ENCODE results near the gene AGBL1.

Gene AGBL1

GRCh38 chr15:86063356-86064095, 16.1 kb upstream of the AGBL1 start:
- no peak for TF ChIP-seq MAX (IDR thresholded peaks at IDR 0.05)
- TF ChIP-seq RAD21 (IDR thresholded peaks at IDR 0.05; ENCODE audit: low read depth) = no peak
- no peak for TF ChIP-seq CREB1 (IDR thresholded peaks at IDR 0.05; ENCODE audit: low read depth)
- TF ChIP-seq REST (IDR thresholded peaks at IDR 0.05; ENCODE audit: low read depth) = no peak
- no peak for TF ChIP-seq ZBTB7A (IDR thresholded peaks at IDR 0.05; ENCODE audit: low read depth)
- TF ChIP-seq USF1 (IDR thresholded peaks at IDR 0.05) = no peak
- no peak for TF ChIP-seq FOXM1 (IDR thresholded peaks at IDR 0.05; ENCODE audit: borderline replicate concordance, low read depth)
- TF ChIP-seq EGR1 (IDR thresholded peaks at IDR 0.05) = no peak

- TF ChIP-seq REST (IDR thresholded peaks at IDR 0.05; ENCODE audit: low read depth) (no peak), TAF1 (IDR thresholded peaks at IDR 0.05; ENCODE audit: low read depth) (no peak), CEBPB (IDR thresholded peaks at IDR 0.05) (no peak), FOXM1 (IDR thresholded peaks at IDR 0.05; ENCODE audit: borderline replicate concordance, low read depth) (no peak), EGR1 (IDR thresholded peaks at IDR 0.05) (no peak), TCF12 (IDR thresholded peaks at IDR 0.05; ENCODE audit: low read depth) (no peak), MAX (IDR thresholded peaks at IDR 0.05) (no peak), USF1 (IDR thresholded peaks at IDR 0.05) (no peak), EP300 (IDR thresholded peaks at IDR 0.05; ENCODE audit: borderline replicate concordance) (no peak)
These were observed 15.3 kb upstream of the AGBL1 start for GRCh38 chr15:86064326-86064725.

GRCh38 chr15:86066174-86066834, 13.4 kb upstream of the AGBL1 start:
- TF ChIP-seq EGR1 (IDR thresholded peaks at IDR 0.05) (no peak), TAF1 (IDR thresholded peaks at IDR 0.05; ENCODE audit: low read depth) (no peak)

GRCh38 chr15:86073281-86073680, 6.4 kb upstream of the AGBL1 start:
- TF ChIP-seq TCF12 (IDR thresholded peaks at IDR 0.05; ENCODE audit: low read depth) (no peak), TAF1 (IDR thresholded peaks at IDR 0.05; ENCODE audit: low read depth) (no peak), RAD21 (IDR thresholded peaks at IDR 0.05; ENCODE audit: low read depth) (no peak), MAX (IDR thresholded peaks at IDR 0.05) (no peak), FOXM1 (IDR thresholded peaks at IDR 0.05; ENCODE audit: borderline replicate concordance, low read depth) (no peak), YY1 (IDR thresholded peaks at IDR 0.05; ENCODE audit: low read depth) (no peak), CREB1 (IDR thresholded peaks at IDR 0.05; ENCODE audit: low read depth) (no peak), TEAD4 (IDR thresholded peaks at IDR 0.05) (no peak), CEBPB (IDR thresholded peaks at IDR 0.05) (no peak), EGR1 (IDR thresholded peaks at IDR 0.05) (no peak), ZBTB7A (IDR thresholded peaks at IDR 0.05; ENCODE audit: low read depth) (no peak), REST (IDR thresholded peaks at IDR 0.05; ENCODE audit: low read depth) (no peak)

Data from Ishikawa (cell line).